Amniotic epithelial cell (primary cell): Measurements from ENCODE around the gene RUNX2.

ENCODE experiments used
- DNase-seq: peaks from one replicate; pipeline ENCODE4 v3.0.0-alpha.2; 2010; ENCODE audit warnings: low read depth

RUNX2 gene

DNA sequence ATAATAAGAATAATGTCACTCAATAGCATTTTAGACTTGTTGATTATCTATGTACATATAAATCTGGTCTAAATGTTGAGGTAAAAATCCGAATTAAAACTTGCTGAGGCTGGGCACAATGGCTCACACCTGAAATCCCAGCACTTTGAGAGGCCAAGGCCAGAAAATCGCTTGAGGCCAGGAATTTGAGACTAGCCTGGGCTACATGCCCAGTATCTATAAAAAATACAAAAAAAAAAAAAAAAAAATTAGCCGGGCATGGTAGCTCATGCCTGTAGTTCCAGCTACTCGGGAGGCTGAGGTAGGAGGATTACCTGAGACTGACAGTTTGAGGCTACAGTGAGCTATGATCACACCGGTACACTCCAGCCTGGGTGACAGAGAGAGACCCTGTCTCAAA, 83.8 kb downstream of the RUNX2 start:
- DNase-seq, result no peak

DNA sequence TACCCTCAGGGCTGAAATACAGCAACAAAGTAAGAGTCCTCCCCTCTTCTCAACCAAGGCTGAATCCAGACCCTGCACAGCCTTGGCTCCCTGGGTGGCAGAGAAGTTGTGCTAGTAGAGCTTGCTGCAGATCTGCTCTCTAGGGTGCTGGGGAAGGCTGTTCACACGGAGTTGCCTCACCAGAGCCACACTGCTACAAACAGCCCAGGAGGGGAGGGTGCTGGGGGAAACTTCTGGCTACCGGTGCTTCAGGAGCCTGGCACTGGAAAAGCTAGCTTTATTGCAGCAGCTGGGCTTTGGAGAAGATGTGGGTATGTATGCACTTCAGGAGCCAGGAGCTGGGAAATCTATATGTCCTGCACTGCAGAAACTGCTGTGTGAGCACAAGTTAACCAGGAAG, 87.2 kb downstream of the RUNX2 start:
- DNase-seq, result peak; percentile 89

DNA sequence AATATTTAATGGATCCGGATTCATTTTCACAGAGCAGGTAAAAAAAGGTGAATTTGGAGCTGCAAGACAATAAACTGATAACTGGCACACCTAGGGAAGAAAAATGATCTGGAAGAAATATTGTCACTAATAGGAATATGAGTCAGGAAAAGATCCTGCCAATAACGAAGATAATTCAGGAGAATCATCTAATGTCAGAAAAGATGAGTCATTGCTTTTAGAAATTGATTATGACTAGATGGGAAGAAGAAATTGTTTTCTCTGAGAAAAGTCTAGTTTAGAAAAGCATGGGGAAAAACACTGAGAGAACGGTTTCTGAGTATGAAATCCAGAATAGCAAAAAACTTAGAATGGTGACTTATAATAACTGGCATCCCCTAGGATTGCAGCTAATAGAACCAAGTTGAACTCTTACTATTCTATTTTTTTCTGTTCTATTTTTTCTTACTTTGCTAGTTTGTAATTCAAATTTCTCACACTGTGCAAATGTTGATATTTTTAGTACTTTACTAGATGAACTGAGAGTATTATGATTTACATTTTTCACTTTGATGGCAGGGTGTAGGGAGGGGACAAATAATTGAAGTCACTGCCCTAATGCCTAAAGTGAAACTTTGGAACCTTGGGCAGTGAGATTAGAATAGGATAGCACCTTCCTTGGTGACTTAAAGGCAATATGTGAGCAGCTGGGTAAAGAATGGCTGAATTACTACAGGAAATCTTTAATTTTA, 87.8 kb downstream of the RUNX2 start:
- DNase-seq, result no peak

DNA sequence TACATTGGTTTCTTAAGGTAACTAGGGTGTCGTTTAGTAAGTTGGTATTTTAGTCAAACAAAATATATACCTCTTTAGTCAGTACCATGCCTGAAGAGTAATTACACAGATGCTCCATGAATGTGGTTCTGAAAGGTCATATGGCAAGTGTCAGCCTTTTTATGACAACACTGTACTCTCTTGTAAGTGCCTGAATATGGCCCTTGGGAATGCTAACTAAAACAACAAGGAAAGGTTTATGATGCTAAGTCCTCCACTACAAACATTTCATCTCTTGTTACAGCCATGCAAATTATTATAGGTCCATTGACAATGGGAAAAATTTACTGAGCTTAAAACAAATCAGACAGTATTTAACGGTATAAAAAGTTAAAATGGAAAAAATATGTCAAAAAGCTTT, 88.6 kb downstream of the RUNX2 start:
- DNase-seq, result no peak

- DNase-seq, result no peak
Observed at GRCh38 chr6:45417436-45417835, 89.3 kb downstream of the RUNX2 start.

GRCh38 chr6:45419571-45420082, 91.5 kb downstream of the RUNX2 start:
- DNase-seq, result peak; percentile 65

- peak; percentile 86 for DNase-seq
Observed at GRCh38 chr6:45420083-45420908, 92.2 kb downstream of the RUNX2 start.

GRCh38 chr6:45420909-45421708, 93.0 kb downstream of the RUNX2 start:
- no peak for DNase-seq

GRCh38 chr6:45421709-45422502, 93.8 kb downstream of the RUNX2 start:
- DNase-seq, result peak; percentile 82

DNA sequence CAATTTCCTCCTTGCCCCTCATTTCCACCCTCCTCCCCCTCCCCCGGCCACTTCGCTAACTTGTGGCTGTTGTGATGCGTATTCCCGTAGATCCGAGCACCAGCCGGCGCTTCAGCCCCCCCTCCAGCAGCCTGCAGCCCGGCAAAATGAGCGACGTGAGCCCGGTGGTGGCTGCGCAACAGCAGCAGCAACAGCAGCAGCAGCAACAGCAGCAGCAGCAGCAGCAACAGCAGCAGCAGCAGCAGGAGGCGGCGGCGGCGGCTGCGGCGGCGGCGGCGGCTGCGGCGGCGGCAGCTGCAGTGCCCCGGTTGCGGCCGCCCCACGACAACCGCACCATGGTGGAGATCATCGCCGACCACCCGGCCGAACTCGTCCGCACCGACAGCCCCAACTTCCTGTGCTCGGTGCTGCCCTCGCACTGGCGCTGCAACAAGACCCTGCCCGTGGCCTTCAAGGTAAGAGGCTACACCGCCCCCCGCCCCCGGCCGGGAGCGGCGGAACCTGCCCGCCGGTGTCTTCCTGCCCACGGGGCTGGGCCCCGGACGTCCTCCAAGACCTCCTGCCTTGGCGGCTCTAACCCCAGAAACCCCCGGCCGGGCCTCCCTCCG, 94.5 kb downstream of the RUNX2 start:
- no peak for DNase-seq

- no peak for DNase-seq
Observed at GRCh38 chr6:45423111-45423823, 95.1 kb downstream of the RUNX2 start.

DNA sequence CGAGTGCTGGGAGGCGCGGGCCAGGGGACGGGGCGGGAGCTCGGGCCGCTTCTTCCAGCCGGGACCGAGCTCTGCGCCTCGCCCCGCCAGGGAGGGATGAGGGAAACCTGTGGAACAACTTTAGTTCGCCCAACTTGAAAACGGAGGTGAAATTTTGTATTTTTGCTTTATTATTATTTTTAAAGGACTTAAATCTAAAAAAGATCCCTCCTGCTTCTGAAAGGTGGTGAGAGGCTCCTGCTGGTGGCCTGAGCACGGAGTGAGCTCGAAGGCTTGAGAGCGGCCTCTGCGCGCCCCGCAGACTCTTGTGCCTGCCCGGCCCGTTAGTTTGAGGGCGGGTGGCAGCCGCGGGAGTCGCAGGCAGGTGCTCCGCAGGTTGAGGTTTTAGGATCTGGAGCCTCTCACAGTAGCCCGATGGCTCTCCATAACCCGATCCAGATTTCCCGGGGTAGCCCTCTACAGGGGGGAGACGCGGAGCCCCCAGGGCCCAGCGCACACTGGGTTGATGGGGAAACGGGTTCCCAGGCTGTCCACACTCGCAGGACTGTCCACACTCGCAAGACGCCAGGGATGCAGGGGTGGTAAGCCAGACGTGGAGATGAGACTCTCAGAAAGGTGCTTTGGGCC, 95.8 kb downstream of the RUNX2 start:
- no peak for DNase-seq

- DNase-seq, result peak; percentile 56
Observed at GRCh38 chr6:45424451-45424861, 96.3 kb downstream of the RUNX2 start.

GRCh38 chr6:45426251-45426650, 98.1 kb downstream of the RUNX2 start:
- DNase-seq, result no peak

DNA sequence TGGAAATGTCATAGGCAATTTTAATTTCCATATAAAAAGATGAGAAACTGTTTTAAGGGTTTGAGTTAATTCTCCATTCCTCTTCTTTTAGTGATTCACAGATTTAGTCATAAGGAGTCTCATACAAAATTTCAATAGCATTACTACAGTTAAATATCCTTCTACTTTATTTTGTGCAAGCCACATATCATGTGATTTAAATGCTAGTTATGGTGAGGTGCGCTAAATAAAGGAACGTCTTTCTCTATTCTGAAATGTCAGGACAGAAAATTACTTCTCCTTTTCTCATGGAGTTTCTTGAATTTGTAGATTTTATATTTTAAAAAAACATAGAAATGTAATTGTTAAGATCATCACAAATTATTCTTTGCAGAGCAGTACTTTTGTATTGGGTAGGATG, 99.6 kb downstream of the RUNX2 start:
- peak; percentile 15 for DNase-seq

- peak; percentile 14 for DNase-seq
Observed at GRCh38 chr6:45428727-45429126, 100.6 kb downstream of the RUNX2 start.

DNA sequence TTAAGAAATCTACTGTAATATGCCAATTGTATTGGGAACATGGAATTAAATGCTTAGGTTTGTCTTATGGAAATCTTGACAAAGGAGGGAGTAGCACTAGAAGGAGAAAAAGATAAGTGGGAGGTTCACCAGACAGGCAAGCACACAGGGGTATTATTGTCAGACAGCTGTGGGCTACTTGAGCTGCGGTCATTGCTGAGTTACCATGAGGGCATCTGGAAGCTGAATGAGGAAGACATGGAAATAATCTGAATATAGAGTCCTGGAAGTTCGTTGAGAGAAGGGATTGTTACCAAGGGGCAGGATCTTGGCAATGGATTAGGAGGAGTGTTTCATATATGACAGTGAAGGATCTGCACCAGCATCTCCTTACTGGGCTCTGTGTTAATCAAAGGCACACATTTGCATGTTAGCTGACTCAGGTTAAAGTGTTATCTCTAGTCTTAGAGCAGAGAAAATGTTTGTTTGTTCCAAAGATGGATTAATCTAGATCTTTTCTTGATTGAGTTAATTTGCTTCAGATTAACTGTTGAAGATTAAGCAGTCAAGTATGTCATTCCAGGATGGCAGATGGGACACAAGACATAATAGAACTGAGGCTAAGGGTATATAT, 102.6 kb downstream of the RUNX2 start:
- DNase-seq, result peak; percentile 69

DNA sequence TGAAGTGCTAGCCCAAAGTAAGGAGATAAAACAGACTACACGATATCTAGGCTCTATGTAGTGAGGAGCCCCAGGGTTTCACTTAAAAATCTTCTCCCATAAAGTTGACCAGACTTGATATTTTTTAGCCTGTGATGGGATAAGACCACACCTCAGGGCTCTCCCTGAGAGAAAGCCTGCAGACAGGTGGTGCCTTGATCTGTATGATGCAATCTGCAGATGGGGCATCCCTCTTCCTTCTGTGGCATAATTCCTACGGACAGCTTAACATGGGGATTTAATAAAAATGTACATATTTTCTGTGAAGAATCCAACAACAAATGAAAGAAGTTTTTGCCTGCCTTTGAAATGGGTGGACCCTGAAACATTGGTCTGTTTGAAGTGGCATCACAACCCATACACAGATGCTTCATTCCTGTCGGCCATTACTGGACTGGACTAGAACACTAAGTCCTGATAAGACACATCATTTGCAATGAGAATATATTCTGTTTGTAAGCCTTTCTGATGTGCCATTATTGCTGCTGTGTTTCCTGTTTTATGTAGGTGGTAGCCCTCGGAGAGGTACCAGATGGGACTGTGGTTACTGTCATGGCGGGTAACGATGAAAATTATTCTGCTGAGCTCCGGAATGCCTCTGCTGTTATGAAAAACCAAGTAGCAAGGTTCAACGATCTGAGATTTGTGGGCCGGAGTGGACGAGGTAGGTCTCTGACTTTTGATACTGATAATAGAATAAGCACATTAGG, 103.4 kb downstream of the RUNX2 start:
- no peak for DNase-seq

GRCh38 chr6:45432977-45433376, 104.8 kb downstream of the RUNX2 start:
- DNase-seq, result peak; percentile 73
